Bone marrow (tissue), 2 donors: ENCODE measurements around the gene MAGI2.

Experiments
- DNase-seq, 2 donors: peaks; one replicate each; lab custom pipeline; 2025; lab: John Stamatoyannopoulos, UW

The MAGI2 gene

DNA sequence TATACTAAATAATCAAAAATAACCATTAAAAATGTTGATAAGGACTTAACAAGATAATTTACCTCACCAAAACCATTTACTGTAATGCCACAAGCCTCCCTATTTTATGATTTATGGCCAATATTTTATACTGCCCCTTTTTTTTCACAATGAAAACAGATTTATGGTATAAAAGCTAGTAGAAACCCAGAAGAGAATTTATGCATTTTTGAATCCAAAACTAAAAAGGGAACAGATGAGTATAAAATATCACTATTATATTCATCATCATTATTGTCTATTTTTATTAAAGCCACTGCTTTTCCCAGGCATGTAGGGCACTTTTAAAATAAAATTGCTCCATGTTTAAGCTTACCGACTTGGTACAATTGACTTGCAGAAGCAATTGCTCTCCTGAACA, 1229.9 kb downstream of the MAGI2 start:
- no peak for DNase-seq

- DNase-seq = no peak
Measured at GRCh38 chr7:78222001-78222751, 1231.3 kb downstream of the MAGI2 start.

GRCh38 chr7:78220754-78221153, 1232.7 kb downstream of the MAGI2 start:
- DNase-seq = no peak

DNA sequence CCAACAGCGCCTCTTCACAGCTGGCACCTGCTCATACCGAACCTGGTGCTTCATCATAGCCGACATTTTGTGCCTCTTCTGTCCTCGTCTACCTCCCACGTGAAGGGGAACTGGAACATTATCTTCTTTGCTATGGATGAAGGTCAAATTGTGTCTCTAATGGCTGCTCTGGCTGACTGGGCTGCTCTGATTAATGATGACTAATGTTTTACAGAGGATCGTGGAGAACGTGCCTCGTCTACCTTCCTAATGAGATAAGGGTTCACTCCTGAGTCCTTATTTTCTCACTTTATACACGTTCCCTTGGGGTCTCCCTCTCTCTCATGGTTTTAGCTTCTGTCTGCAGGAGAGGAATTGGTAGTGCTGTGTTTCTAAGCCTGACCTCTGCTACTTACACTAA, 1234.6 kb downstream of the MAGI2 start:
- DNase-seq = no peak

DNA sequence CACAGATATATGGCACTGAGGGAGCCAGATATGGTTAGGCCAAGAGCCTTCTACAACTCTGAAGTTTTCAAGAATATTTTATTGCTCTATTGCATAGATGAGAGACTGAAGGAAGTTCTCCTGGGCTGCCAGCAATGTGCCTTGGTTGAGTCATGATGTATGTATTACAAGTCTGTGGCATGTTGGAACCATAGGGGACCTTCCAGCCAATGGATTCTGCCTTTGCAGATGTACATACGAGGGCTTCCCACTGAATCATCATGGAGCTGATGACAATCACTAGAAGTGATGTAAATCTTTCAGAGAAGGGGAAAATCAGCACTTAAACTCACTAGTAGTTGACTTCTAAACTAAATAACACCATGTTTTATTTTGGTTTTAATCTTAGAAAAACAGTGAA, 1235.4 kb downstream of the MAGI2 start:
- no peak for DNase-seq

- DNase-seq = no peak
Measured at GRCh38 chr7:78215199-78215598, 1238.3 kb downstream of the MAGI2 start.

DNA sequence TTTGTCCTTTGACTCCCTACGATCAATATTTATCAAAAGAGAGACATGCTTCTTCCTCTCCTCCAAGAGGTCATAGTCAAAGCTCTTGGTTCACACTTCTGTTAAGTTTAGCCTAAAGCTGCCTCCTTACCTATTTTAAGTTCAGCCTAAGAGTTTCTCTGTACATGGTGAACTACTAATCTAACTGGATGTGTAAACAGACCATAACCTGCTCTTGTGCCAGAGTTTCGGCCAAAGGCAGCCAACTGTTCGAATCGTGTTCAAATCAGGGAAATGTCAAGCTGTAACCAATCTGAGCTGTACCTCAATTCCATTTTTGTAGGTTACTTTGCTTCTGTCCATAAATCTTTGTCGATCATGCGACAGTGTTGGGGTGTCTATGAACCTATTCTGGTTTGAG, 1240.1 kb downstream of the MAGI2 start:
- no peak for DNase-seq

DNA sequence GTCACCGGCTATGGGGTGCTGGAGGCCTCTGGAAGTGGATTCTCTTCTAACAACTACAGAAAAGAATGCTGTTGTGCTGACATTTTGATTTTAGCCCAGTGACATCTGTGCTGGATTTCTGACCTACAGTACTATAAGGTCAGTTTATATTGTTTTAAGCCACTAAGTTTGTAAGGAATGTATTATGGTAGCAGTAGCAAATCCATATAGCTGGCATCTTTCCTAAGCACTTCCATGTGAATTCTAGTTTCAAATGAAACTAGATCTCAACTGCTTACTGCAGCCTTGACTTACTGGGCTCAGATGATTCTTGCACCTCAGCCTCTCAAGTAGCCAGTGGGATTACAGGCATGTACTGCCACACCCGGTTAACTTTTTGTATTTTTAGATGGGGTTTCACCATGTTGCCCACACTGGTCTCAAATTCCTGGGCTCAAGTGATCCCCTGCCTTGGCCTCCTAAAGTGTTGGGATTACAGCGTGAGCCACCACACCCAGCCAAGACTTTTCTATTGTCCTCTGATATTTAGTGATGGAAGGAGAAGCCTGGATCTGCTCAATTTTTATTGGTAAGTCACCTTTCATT, 1240.9 kb downstream of the MAGI2 start:
- DNase-seq = no peak

GRCh38 chr7:78207269-78207668, 1246.2 kb downstream of the MAGI2 start:
- no peak for DNase-seq

GRCh38 chr7:78206769-78207168, 1246.7 kb downstream of the MAGI2 start:
- no peak for DNase-seq

- DNase-seq = no peak
Measured at GRCh38 chr7:78203042-78203720, 1250.3 kb downstream of the MAGI2 start.

DNA sequence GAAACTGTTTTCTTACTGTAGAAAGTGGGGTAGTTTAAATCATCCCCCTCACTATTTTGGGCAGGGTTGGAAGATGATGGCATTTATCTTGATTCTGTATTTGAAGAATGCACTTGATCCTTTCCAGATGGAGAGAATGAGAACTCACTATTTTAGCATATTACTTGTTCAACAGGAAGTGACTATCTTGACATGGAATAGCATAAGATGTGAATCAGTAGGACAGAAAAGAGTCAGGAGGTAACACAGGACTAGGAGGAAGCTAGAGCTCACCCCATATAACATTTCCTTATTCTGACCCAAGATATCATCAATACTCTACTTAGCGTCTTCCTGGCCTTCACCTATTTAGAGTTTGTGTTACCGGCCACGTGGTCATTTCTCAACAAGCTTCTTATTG, 1254.7 kb downstream of the MAGI2 start:
- no peak for DNase-seq

DNA sequence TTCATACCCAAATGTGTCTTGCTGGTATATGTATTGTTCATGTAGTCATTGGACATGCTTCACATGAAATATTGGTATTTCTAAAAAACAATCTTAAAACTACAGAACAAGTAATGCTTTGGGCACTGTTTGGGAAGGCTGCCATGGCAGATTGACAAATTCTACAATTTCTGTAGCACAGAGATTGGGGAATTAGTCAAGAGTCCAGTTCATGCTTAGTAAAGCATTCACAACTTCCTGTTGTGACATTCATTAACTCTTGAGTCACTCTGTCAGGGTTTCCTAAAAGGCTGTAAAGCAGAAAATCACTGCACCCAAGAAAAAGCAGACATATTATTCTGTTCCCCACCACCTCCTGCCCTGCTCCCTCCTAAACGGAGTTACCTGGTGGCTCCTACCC, 1256.0 kb downstream of the MAGI2 start:
- no peak for DNase-seq

DNA sequence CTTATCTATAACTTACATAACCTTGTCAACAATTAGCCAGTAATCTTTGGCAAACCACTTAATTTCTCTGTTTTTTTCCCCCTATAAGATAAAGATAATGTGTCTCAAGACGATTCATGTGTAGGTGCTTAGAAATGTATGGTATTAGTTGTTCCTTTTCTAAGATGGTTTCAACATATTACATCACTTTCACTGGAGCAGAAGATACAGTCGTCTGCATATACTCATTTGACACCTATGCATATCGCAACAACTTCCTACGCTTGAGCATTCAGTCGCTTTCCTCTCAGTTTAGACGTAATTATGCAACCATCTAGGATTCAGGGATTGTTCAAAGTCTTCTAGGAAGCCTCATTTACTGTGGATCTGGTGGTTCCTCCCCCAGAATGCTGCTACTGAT, 1258.2 kb downstream of the MAGI2 start:
- no peak for DNase-seq

GRCh38 chr7:78194611-78195010, 1258.9 kb downstream of the MAGI2 start:
- no peak for DNase-seq

- DNase-seq = no peak
Measured at GRCh38 chr7:78191475-78192079, 1261.9 kb downstream of the MAGI2 start.

DNA sequence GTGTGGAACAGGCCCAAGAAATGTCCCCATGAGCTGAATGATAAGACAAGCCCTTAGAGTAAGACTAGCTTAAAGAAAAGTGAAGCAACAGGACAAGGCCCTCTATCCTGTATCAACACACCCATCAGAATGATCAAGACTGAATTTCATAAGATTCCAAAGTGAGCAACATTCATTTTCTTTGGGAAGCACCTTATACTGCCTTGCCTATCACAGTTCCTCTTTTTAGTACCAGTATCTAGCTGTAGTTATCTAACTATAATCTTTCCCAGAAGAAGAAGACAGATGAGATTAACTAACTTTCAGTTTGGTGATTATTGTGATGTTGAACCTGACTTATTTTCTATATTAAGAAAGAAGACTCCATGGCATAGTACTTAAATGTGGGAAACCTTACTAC, 1263.7 kb downstream of the MAGI2 start:
- DNase-seq = no peak

- no peak for DNase-seq
Measured at GRCh38 chr7:78185149-78185745, 1268.2 kb downstream of the MAGI2 start.

DNA sequence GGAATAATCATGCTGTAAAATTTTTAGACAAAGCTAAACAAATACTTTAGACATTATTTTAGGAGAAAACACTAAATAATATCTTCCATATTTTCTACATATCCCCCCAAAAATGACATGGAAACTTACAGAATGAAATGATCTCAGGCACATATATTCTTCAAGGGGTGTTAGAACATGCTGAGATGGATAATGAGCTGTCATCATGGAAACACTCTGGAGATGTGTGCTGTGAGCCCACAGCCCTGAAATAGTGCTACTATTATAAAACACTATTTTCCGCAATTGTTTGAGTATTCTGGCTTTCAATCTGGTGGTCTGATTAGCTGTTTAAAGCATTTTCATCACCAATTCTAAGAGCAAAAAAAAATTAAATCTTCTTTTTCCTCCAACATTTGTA, 1269.2 kb downstream of the MAGI2 start:
- DNase-seq = no peak

DNA sequence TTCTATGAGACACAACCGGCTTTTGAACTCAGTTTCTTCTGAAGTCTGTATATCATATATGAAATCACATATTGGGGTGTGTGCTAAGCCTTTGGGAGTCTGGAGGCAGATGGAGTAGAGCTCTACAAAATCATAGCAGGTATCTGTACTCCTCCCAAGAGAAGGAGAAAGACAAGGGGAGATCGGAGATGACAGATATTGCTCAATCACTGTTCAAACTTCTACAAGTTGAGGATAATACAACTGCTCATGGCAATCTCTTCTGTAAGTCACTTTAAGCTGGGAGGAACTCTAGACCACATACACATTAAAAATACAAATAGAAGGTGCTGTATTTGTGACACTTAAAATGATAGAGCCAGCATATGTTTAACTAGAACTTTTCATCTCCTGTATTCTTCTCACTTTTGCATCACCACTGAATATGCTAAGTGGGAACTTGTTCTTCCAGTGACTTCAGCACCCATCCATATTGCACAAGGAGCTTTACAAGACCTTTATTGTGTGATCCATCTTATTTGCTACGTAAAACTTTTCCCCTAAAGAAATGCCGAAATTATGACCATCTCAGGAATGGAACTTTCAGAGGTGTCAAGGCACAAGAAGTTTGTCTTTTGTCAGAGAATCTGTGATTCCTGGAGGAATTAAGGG, 1273.5 kb downstream of the MAGI2 start:
- DNase-seq = no peak

DNA sequence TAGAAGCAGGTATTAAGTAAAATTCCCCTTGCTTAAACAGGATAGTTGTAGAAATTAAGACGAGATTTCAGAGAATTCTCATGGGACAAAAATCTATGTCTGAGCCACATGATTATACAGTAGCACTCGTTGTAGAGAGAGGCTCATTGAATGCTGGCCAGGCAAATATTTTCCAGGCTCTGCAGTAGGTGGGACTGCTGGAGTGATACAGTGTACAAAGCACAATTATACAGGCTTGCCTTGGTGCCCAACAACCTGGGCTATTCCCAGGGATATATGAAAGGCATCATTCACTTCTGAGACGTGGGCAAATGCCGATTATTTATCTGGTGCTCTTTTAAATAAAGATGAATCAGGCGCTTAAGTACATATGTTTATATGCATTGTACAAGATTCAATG, 1274.3 kb downstream of the MAGI2 start:
- no peak for DNase-seq

GRCh38 chr7:78178319-78178718, 1275.1 kb downstream of the MAGI2 start:
- DNase-seq = no peak
